GM12878 (cell line): Measurements from ENCODE around the gene PDGFC. TPM values are rescaled to one million over a fixed set of nuclear protein-coding genes. Genes with fewer than 3 reads are reported as not detected.

Source experiments
- ATAC-seq: fragments of 200-7000 bp; cut with Tn5 transposase; 3 replicates; pipeline ENCODE4 v1.9.1; 2020; ENCODE audit warnings: mild to moderate bottlenecking, moderate library complexity
- BruUV-seq: library from RNA; stranded (reverse); fragments of 400-500 nt; replicated peaks from 2 replicates; lab custom pipeline; 2021; lab: Mats Ljungman, UMichigan
- CTCF ChIA-PET: fragments of 300-600 bp; sonication (Branson Sonifier 250); formaldehyde crosslinking; extraction: SDS; loops from one replicate; lab custom pipeline; 2021; ENCODE audit warnings: inconsistent platforms; lab: Yijun Ruan, JAX
- POLR2A ChIA-PET: fragments of 350-600 bp; formaldehyde crosslinking; extraction: SDS; loops from one replicate; lab custom pipeline; 2021; ENCODE audit warnings: inconsistent platforms; lab: Charles Lee
- RAD21 ChIA-PET: fragments of 300-600 bp; sonication (Branson Sonifier 250); formaldehyde crosslinking; loops from one replicate; lab custom pipeline; 2023; ENCODE audit warnings: antibody characterized with exemption; ENCODE audit not compliant: unreplicated experiment; lab: Charles Lee
- SMC1A ChIA-PET: fragments of 300-600 bp; sonication (Branson Sonifier 250); formaldehyde crosslinking; loops from one replicate; lab custom pipeline; 2023; ENCODE audit not compliant: unreplicated experiment, uncharacterized antibody; lab: Charles Lee
- DNase-seq: peaks from one replicate; pipeline ENCODE4 v3.0.0-alpha.2; 2011; ENCODE audit warnings: low read depth, low spot score
- FAIRE-seq: peaks from 3 replicates; lab custom pipeline; 2011; peaks lifted over from hg19 to GRCh38; lab: Jason Lieb, UNC
- H2AFZ ChIP-seq: 2 replicates; pipeline ENCODE4 v1.6.0; 2011; ENCODE audit warnings: low read depth, low read length, control low read depth; ENCODE audit not compliant: control insufficient read depth
- H3K27ac ChIP-seq: 2 replicates; pipeline ENCODE4 v1.5.1; 2011; ENCODE audit warnings: control low read depth; ENCODE audit not compliant: control insufficient read depth, insufficient read depth
- H3K27me3 ChIP-seq, 2 experiments: replicated peaks in 1 of 2; 2 replicates each; pipeline versions ENCODE4 v1.6.0 to v1.6.1; 2011; ENCODE audit warnings: low read length in 1 of 2; ENCODE audit not compliant: control insufficient read depth in 2 of 2, insufficient read depth in 2 of 2
- H3K36me3 ChIP-seq, 2 experiments: 2 replicates each; pipeline ENCODE4 v1.5.1; 2011; ENCODE audit warnings: low read length in 1 of 2; ENCODE audit not compliant: control insufficient read depth in 2 of 2, insufficient read depth in 2 of 2
- H3K4me1 ChIP-seq: 2 replicates; pipeline ENCODE4 v1.6.1; 2011; ENCODE audit warnings: mild to moderate bottlenecking, low read length, moderate library complexity, mixed read lengths; ENCODE audit not compliant: control insufficient read depth, insufficient read depth
- H3K4me2 ChIP-seq: 2 replicates; pipeline ENCODE4 v1.6.0; 2011; ENCODE audit warnings: control low read depth; ENCODE audit not compliant: control insufficient read depth, insufficient read depth
- H3K4me3 ChIP-seq: fragments of 200-600 bp; sonication (generic); 2 replicates; pipeline ENCODE4 v1.5.1; 2016
- H3K79me2 ChIP-seq: 2 replicates; pipeline ENCODE4 v1.6.0; 2011; ENCODE audit warnings: low read length; ENCODE audit not compliant: control insufficient read depth, insufficient read depth
- H3K9ac ChIP-seq: 2 replicates; pipeline ENCODE4 v1.8.0; 2011; ENCODE audit warnings: low read length, control low read depth, mixed read lengths; ENCODE audit not compliant: control insufficient read depth, insufficient read depth
- H3K9me3 ChIP-seq: replicated peaks from 3 replicates; pipeline ENCODE4 v1.5.1; 2011; ENCODE audit warnings: mild to moderate bottlenecking, low read length; ENCODE audit not compliant: control insufficient read depth, insufficient read depth
- H4K20me1 ChIP-seq: 2 replicates; pipeline ENCODE4 v1.6.0; 2011; ENCODE audit not compliant: control insufficient read depth, insufficient read depth
- MEF2B ChIP-seq: fragments of 450-650 bp; IDR thresholded peaks from 2 replicates; pipeline ENCODE4 v1.6.1; 2018; ENCODE audit warnings: mild to moderate bottlenecking, moderate library complexity; ENCODE audit not compliant: partially characterized antibody, poor library complexity, severe bottlenecking
- NFYA ChIP-seq: IDR thresholded peaks from 2 replicates; pipeline ENCODE4 v1.6.1; 2011; ENCODE audit warnings: low read depth, mild to moderate bottlenecking, low read length, improper control_type of control experiment, borderline replicate concordance
- YY1 ChIP-seq: IDR thresholded peaks from 2 replicates; pipeline ENCODE4 v1.6.1; 2011; ENCODE audit warnings: low read depth, mild to moderate bottlenecking, low read length
- ZBED1 ChIP-seq: IDR thresholded peaks from 2 replicates; pipeline ENCODE4 v1.6.1; 2016; ENCODE audit warnings: borderline replicate concordance
- ZNF24 ChIP-seq: fragments of 450-650 bp; IDR thresholded peaks from 2 replicates; pipeline ENCODE4 v1.6.1; 2017; ENCODE audit warnings: antibody characterized with exemption, mild to moderate bottlenecking
- WGBS: methylation state at CpG from one replicate; pipeline ENCODE4 v1.1.6; 2016; ENCODE audit warnings: low lambda C conversion rate; ENCODE audit not compliant: insufficient replicate concordance, insufficient coverage; ENCODE audit errors: missing lambda C conversion rate; 5-methylcytosine and 5-hydroxymethylcytosine counted together
- in situ Hi-C: fragments of 300-500 bp; cut with MboI; formaldehyde crosslinking; loops from 9 replicates; pipeline ENCODE4 v1.14.3; 2018; ENCODE audit warnings: mixed read lengths
- intact Hi-C: fragments of 100-400 bp; cut with micrococcal nuclease; formaldehyde crosslinking; loops from one replicate; pipeline ENCODE4 v1.14.2; 2022; ENCODE audit not compliant: unreplicated experiment
- polyA plus RNA-seq, 11 experiments: library from polyadenylated mRNA; depleted of rRNA in 4 of 11; unstranded in 6 of 11; stranded (reverse) in 5 of 11; fragments of >200 nt; fragmentation: Nextera tagmentation in 4 of 11; fragmentation: Illumina TruSeq in 1 of 11; extraction: Ambion mirVana in 4 of 11; extraction: Trizol in 1 of 11; gene quantifications; 1 replicate in 1 of 11; 2 replicates in 10 of 11; pipeline versions ENCODE4 v1.2.1 to v1.2.3, GENCODE V29; 2011 to 2016; ENCODE audit warnings: inconsistent platforms in 2 of 11, missing spikeins in 2 of 11, low read depth in 1 of 11
- total RNA-seq, 4 experiments: library from RNA; depleted of rRNA in 3 of 4; stranded (reverse); fragments of >200 nt in 3 of 4; fragmentation: Illumina TruSeq in 1 of 4; extraction: Trizol in 1 of 4; gene quantifications; 2 replicates each; pipeline versions ENCODE4 v1.2.1 to v1.2.3, GENCODE V29; 2013 to 2021
- TF ChIP-seq, protein P1 (sequence below): IDR thresholded peaks from 2 replicates; pipeline ENCODE4 v1.6.1; 2011; ENCODE audit warnings: low read depth, mild to moderate bottlenecking, low read length, moderate library complexity, borderline replicate concordance; ENCODE audit errors: extremely low read depth
- TF ChIP-seq, protein P2 (sequence below): IDR thresholded peaks from 2 replicates; pipeline ENCODE4 v1.6.1; 2012; ENCODE audit warnings: improper control_type of control experiment, low read depth, low read length; ENCODE audit not compliant: insufficient replicate concordance
- TF ChIP-seq, protein P3 (sequence below): fragments of 450-650 bp; IDR thresholded peaks from 2 replicates; pipeline ENCODE4 v1.6.1; 2016; ENCODE audit warnings: mild to moderate bottlenecking

PDGFC gene
- total and polyA plus RNA-seq, 10 of the 15 experiments (the other 5 are each of a cell fraction or from before 2014, with no cell fraction given), result 0.02 to 0.18 TPM; not detected in 8

DNA sequence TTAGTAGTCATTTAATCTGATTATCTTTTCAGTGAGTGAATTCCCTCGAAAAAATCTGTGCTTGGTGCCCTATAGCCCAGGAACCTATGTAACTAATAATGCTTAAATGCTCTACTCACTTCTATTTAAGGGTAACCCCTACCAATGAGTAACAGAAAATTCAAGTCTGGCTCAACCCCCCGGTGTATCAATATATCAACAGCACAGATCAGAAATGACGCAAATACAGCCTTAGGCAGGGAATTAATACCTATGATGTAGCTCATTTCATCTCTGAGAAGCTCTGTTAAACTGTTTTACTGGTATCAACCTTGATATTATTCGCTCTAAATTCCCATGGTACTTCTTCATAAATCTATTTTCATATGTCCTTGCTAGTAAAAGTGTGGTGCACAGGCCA is 28.6 kb downstream of the PDGFC start:
- ATAC-seq, result no peak
- intact Hi-C loops (no loop called here), in situ Hi-C loops (no loop called here)
- no peaks in the 10 kb centered on the region for H3K9me3 ChIP-seq
- ChIA-PET POLR2A (no interaction called here), RAD21 (no interaction called here), SMC1A (no interaction called here), CTCF (interaction anchor here (3.1 kb wide), 1 partner anchor 25 kb away, joined by 12 read pairs; no protein-coding TSS in a partner anchor)
- H4K20me1 ChIP-seq, result no peaks in the 10 kb centered on the region
- WGBS, result 20% methylated on average over 4 of the region's 4 CpGs
- no peaks in the 10 kb centered on the region for H3K4me1 ChIP-seq
- DNase-seq, result no peak
- no peaks in the 10 kb centered on the region for H3K27me3 ChIP-seq
- FAIRE-seq, result no peak
- H3K4me3 ChIP-seq, result no peak overlapping the region
- no peaks in the 10 kb centered on the region for H3K79me2 ChIP-seq
- no peak overlapping the region for H3K4me2 ChIP-seq
- H2AFZ ChIP-seq, result no peak overlapping the region
- H3K27ac ChIP-seq, result no peak overlapping the region
- no peak for TF ChIP-seq YY1
- no peak for TF ChIP-seq NFYA
- no peak for TF ChIP-seq ZNF24
- TF ChIP-seq, protein P1, sequence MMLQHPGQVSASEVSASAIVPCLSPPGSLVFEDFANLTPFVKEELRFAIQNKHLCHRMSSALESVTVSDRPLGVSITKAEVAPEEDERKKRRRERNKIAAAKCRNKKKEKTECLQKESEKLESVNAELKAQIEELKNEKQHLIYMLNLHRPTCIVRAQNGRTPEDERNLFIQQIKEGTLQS, result no peak
- H3K36me3 ChIP-seq, result no peaks in the 10 kb centered on the region
- no peak overlapping the region for H3K9ac ChIP-seq
- no TSS peak for BruUV-seq

DNA sequence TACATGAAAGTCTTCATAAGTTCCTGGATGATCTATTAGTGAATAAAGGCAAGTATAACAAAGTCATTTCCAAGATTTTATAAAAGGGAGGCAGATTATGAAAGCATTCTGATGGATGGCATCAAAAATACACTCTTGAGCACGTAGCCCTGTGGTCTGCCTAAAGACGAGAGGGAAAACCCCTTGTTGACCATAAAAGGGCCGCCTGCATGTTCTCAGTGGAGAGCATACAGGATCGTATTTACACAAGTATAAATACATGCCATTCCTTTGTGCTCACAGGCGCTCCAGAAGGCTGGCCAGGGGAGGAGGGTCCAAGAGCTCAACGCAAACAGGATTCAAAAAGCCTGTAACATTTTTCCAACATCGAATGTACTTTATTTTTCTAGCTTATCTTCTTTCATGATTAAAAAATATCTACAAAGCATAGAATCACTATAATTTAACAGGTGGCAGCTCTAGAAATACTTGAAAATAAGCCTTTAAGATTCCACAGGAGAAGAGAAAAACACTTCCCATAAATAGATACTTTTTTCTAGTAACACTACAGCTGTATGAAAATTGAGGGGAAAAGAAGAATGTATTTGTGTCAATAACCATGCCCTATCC is 29.6 kb downstream of the PDGFC start:
- no peak for DNase-seq
- Histone ChIP-seq H2AFZ (no peak overlapping the region), H3K4me3 (no peak overlapping the region), H3K9me3 (no peaks in the 10 kb centered on the region), H3K79me2 (no peaks in the 10 kb centered on the region), H3K4me1 (no peaks in the 10 kb centered on the region), H4K20me1 (no peaks in the 10 kb centered on the region), H3K27ac (no peak overlapping the region), H3K9ac (no peak overlapping the region), H3K27me3 (no peaks in the 10 kb centered on the region), H3K36me3 (no peaks in the 10 kb centered on the region), H3K4me2 (no peak overlapping the region)
- ATAC-seq, result peak; percentile 82
- intact Hi-C loops (no loop called here), in situ Hi-C loops (no loop called here)
- RAD21 ChIA-PET, result no interaction called here
- 27% methylated on average over 7 of the region's 7 CpGs for WGBS
- no TSS peak for BruUV-seq
- FAIRE-seq, result no peak
- SMC1A ChIA-PET, result no interaction called here
- CTCF ChIA-PET, result interaction anchor here (3.1 kb wide), 1 partner anchor 26 kb away, joined by 12 read pairs; no protein-coding TSS in a partner anchor
- POLR2A ChIA-PET, result no interaction called here
- no peak for TF ChIP-seq MEF2B
- TF ChIP-seq ZBED1, result no peak
- no peak for TF ChIP-seq NFYA
- TF ChIP-seq, protein P2, sequence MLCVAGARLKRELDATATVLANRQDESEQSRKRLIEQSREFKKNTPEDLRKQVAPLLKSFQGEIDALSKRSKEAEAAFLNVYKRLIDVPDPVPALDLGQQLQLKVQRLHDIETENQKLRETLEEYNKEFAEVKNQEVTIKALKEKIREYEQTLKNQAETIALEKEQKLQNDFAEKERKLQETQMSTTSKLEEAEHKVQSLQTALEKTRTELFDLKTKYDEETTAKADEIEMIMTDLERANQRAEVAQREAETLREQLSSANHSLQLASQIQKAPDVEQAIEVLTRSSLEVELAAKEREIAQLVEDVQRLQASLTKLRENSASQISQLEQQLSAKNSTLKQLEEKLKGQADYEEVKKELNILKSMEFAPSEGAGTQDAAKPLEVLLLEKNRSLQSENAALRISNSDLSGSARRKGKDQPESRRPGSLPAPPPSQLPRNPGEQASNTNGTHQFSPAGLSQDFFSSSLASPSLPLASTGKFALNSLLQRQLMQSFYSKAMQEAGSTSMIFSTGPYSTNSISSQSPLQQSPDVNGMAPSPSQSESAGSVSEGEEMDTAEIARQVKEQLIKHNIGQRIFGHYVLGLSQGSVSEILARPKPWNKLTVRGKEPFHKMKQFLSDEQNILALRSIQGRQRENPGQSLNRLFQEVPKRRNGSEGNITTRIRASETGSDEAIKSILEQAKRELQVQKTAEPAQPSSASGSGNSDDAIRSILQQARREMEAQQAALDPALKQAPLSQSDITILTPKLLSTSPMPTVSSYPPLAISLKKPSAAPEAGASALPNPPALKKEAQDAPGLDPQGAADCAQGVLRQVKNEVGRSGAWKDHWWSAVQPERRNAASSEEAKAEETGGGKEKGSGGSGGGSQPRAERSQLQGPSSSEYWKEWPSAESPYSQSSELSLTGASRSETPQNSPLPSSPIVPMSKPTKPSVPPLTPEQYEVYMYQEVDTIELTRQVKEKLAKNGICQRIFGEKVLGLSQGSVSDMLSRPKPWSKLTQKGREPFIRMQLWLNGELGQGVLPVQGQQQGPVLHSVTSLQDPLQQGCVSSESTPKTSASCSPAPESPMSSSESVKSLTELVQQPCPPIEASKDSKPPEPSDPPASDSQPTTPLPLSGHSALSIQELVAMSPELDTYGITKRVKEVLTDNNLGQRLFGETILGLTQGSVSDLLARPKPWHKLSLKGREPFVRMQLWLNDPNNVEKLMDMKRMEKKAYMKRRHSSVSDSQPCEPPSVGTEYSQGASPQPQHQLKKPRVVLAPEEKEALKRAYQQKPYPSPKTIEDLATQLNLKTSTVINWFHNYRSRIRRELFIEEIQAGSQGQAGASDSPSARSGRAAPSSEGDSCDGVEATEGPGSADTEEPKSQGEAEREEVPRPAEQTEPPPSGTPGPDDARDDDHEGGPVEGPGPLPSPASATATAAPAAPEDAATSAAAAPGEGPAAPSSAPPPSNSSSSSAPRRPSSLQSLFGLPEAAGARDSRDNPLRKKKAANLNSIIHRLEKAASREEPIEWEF, result no peak
- TF ChIP-seq, protein P3, sequence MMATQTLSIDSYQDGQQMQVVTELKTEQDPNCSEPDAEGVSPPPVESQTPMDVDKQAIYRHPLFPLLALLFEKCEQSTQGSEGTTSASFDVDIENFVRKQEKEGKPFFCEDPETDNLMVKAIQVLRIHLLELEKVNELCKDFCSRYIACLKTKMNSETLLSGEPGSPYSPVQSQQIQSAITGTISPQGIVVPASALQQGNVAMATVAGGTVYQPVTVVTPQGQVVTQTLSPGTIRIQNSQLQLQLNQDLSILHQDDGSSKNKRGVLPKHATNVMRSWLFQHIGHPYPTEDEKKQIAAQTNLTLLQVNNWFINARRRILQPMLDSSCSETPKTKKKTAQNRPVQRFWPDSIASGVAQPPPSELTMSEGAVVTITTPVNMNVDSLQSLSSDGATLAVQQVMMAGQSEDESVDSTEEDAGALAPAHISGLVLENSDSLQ, result no peak
